GM18511 (cell line): ENCODE data around the gene UQCC2.
A peak's percentile ranks its signal among the peaks of the same experiment; 100 is the strongest.

Source experiments
- ATAC-seq: cut with Tn5 transposase; IDR thresholded peaks from one replicate; pipeline ENCODE4 v1.9.1; 2021; ENCODE audit warnings: mild to moderate bottlenecking, moderate library complexity; ENCODE audit not compliant: unreplicated experiment

Gene UQCC2

GRCh38 chr6:33711140-33712129, at the start of gene UQCC2:
TSS of gene UQCC2 (minus strand) at chr6:33711700. CDS start at chr6:33711686, 14 bp downstream.
- peak; percentile 88 for ATAC-seq

GRCh38 chr6:33759887-33760629, 48.6 kb upstream of the UQCC2 start:
- no peak for ATAC-seq

- no peak for ATAC-seq
Observed at GRCh38 chr6:33758815-33759216, 47.3 kb upstream of the UQCC2 start.

- no peak for ATAC-seq
Observed at GRCh38 chr6:33757906-33758305, 46.4 kb upstream of the UQCC2 start.

- ATAC-seq = no peak
Observed at GRCh38 chr6:33757113-33757512, 45.6 kb upstream of the UQCC2 start.

GRCh38 chr6:33756211-33756954, 44.9 kb upstream of the UQCC2 start:
- ATAC-seq = no peak

GRCh38 chr6:33755070-33755869, 43.8 kb upstream of the UQCC2 start:
- no peak for ATAC-seq

GRCh38 chr6:33754222-33754621, 42.7 kb upstream of the UQCC2 start:
- ATAC-seq = no peak

- no peak for ATAC-seq
Observed at GRCh38 chr6:33752646-33753015, 41.1 kb upstream of the UQCC2 start.

GRCh38 chr6:33751771-33752645, 40.5 kb upstream of the UQCC2 start:
- ATAC-seq = no peak

GRCh38 chr6:33750244-33750991, 38.9 kb upstream of the UQCC2 start:
- ATAC-seq = no peak

GRCh38 chr6:33749401-33749800, 37.9 kb upstream of the UQCC2 start:
- ATAC-seq = no peak

GRCh38 chr6:33748841-33749240, 37.3 kb upstream of the UQCC2 start:
- ATAC-seq = no peak

GRCh38 chr6:33747823-33748222, 36.3 kb upstream of the UQCC2 start:
- ATAC-seq = no peak

GRCh38 chr6:33746651-33747100, 35.2 kb upstream of the UQCC2 start, which contains the start of gene IP6K3:
TSS of gene IP6K3 (minus strand) at chr6:33746905. CDS start at chr6:33735476, 11,429 bp downstream.
- no peak for ATAC-seq

- ATAC-seq = no peak
Observed at GRCh38 chr6:33746036-33746600, 34.6 kb upstream of the UQCC2 start.

GRCh38 chr6:33745548-33745947, 34.0 kb upstream of the UQCC2 start:
- no peak for ATAC-seq

GRCh38 chr6:33744895-33745546, 33.5 kb upstream of the UQCC2 start:
- no peak for ATAC-seq
